ENCODE measurements around the gene FOSL2. TPM values are rescaled to one million over a fixed set of nuclear protein-coding genes. Genes with fewer than 3 reads are reported as not detected.

FOSL2 gene
- polyA plus RNA-seq, 3 donors, result 24.8 to 270 (median 28.6) TPM

GRCh38 chr2:28356095-28356911 lies 36.4 kb upstream of the FOSL2 start:
- H3K79me2 ChIP-seq (ENCODE audit: insufficient read depth, low read length), result no peaks in the 10 kb centered on the region
- TF ChIP-seq, protein P1, sequence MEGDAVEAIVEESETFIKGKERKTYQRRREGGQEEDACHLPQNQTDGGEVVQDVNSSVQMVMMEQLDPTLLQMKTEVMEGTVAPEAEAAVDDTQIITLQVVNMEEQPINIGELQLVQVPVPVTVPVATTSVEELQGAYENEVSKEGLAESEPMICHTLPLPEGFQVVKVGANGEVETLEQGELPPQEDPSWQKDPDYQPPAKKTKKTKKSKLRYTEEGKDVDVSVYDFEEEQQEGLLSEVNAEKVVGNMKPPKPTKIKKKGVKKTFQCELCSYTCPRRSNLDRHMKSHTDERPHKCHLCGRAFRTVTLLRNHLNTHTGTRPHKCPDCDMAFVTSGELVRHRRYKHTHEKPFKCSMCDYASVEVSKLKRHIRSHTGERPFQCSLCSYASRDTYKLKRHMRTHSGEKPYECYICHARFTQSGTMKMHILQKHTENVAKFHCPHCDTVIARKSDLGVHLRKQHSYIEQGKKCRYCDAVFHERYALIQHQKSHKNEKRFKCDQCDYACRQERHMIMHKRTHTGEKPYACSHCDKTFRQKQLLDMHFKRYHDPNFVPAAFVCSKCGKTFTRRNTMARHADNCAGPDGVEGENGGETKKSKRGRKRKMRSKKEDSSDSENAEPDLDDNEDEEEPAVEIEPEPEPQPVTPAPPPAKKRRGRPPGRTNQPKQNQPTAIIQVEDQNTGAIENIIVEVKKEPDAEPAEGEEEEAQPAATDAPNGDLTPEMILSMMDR (IDR thresholded peaks at IDR 0.05), result no peak
- H3K9me3 ChIP-seq (replicated peaks in 1 of 2; ENCODE audit: control insufficient read depth in 1 of 2, insufficient read depth in 1 of 2, low read length in 2 of 2), result no peaks in the 10 kb centered on the region
- Mint-ChIP-seq H3K36me3 (peaks cover 0 to 11% of the 10 kb centered on the region in 2 donors), H3K27ac (peak overlapping the region in 5 of 7 donors; percentile 8 to 57 (median 40)), H3K4me3 (peak overlapping the region in 1 of 2 donors; percentile 20), H3K27me3 (ENCODE audit: low read depth in 3 of 3) (peaks cover 9 to 21% (median 12%) of the 10 kb centered on the region in 3 donors), H3K9me3 (peaks cover 0 to 3% (median 0%) of the 10 kb centered on the region in 7 donors), H3K4me1 (peaks cover 40% of the 10 kb centered on the region)
- peaks cover 29 to 31% of the 10 kb centered on the region in 2 donors for H3K4me1 ChIP-seq (ENCODE audit: control insufficient read depth in 1 of 2, insufficient read depth in 2 of 2, low read length in 2 of 2)
- peak; percentile 73 to 82 (median 76) for DNase-seq
- H3K27ac ChIP-seq (ENCODE audit: low read depth in 1 of 2, low read length in 2 of 2), result no peak overlapping the region
- H3K4me3 ChIP-seq (replicated peaks in 1 of 3; ENCODE audit: low read depth in 2 of 3, low read length in 3 of 3), result no peak overlapping the region
- intact Hi-C loops (cut with micrococcal nuclease), result no loop called here
- no peaks in the 10 kb centered on the region for H3K27me3 ChIP-seq (ENCODE audit: control insufficient read depth in 2 of 2, insufficient read depth in 2 of 2, low read length in 2 of 2)
- H3K4me2 ChIP-seq (replicated peaks; ENCODE audit: extremely low read depth, low read length, poor library complexity, severe bottlenecking), result no peak overlapping the region
- 42% methylated on average over 12 of the region's 17 CpGs for WGBS (ENCODE audit: insufficient coverage)
- peak overlapping the region; percentile 11 for H2AFZ ChIP-seq (ENCODE audit: insufficient read depth, low read depth, low read length, poor library complexity, severe bottlenecking)
- H3K9ac ChIP-seq (ENCODE audit: insufficient read depth, low read length, poor library complexity, severe bottlenecking), result no peak overlapping the region
- H3K36me3 ChIP-seq (replicated peaks in 1 of 2; ENCODE audit: control insufficient read depth in 1 of 2, insufficient read depth in 2 of 2, low read length in 2 of 2), result no peaks in the 10 kb centered on the region
- no peaks in the 10 kb centered on the region for H4K20me1 ChIP-seq (ENCODE audit: insufficient read depth, low read length)

DNA sequence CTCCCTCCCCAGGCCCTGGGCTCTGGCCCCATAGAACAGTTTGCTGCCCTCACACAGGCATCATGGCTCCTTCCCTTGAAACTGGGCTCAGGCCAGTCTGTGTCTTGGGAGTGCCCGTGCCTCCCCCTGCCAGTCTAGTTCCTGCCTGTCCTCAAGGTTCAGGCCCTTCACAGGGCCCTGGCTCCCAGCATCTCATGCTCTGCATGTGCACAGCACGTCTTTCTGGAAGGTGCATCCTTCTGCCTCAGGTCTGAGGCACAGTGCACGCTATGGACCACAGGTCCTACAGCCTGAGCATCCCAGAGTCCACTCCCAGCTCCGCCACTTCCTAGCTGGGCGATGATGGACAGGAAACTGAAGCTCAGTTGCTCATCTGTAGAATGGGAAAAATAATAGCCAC lies 35.6 kb upstream of the FOSL2 start:
- intact Hi-C loops (cut with micrococcal nuclease), result no loop called here
- TF ChIP-seq, protein P1 (IDR thresholded peaks at IDR 0.05), result no peak
- Histone ChIP-seq H3K4me1 (ENCODE audit: control insufficient read depth in 1 of 2, insufficient read depth in 2 of 2, low read length in 2 of 2) (peaks cover 29 to 34% of the 10 kb centered on the region in 2 donors), H2AFZ (ENCODE audit: insufficient read depth, low read depth, low read length, poor library complexity, severe bottlenecking) (no peak overlapping the region), H3K9ac (ENCODE audit: insufficient read depth, low read length, poor library complexity, severe bottlenecking) (no peak overlapping the region), H3K27ac (ENCODE audit: low read depth in 1 of 2, low read length in 2 of 2) (no peak overlapping the region), H3K4me2 (replicated peaks; ENCODE audit: extremely low read depth, low read length, poor library complexity, severe bottlenecking) (no peak overlapping the region), H4K20me1 (ENCODE audit: insufficient read depth, low read length) (no peaks in the 10 kb centered on the region), H3K27me3 (ENCODE audit: control insufficient read depth in 2 of 2, insufficient read depth in 2 of 2, low read length in 2 of 2) (no peaks in the 10 kb centered on the region), H3K79me2 (ENCODE audit: insufficient read depth, low read length) (no peaks in the 10 kb centered on the region), H3K9me3 (replicated peaks in 1 of 2; ENCODE audit: control insufficient read depth in 1 of 2, insufficient read depth in 1 of 2, low read length in 2 of 2) (no peaks in the 10 kb centered on the region), H3K36me3 (replicated peaks in 1 of 2; ENCODE audit: control insufficient read depth in 1 of 2, insufficient read depth in 2 of 2, low read length in 2 of 2) (no peaks in the 10 kb centered on the region), H3K4me3 (replicated peaks in 1 of 3; ENCODE audit: low read depth in 2 of 3, low read length in 3 of 3) (no peak overlapping the region)
- Mint-ChIP-seq H3K27ac (peak overlapping the region in 2 of 7 donors; percentile 36 to 48), H3K4me1 (peaks cover 44% of the 10 kb centered on the region), H3K27me3 (ENCODE audit: low read depth in 3 of 3) (peaks cover 7 to 20% (median 16%) of the 10 kb centered on the region in 3 donors), H3K4me3 (no peak overlapping the region), H3K36me3 (peaks cover 0 to 15% of the 10 kb centered on the region in 2 donors), H3K9me3 (peaks cover 0 to 3% (median 0%) of the 10 kb centered on the region in 7 donors)
- no peak for DNase-seq
- WGBS (ENCODE audit: insufficient coverage), result 94% methylated on average over 2 of the region's 5 CpGs

Data from CD14-positive monocyte (primary cell).